HepG2 (cell line): ENCODE data around the gene GTF2A1. TPM values are rescaled to one million over a fixed set of nuclear protein-coding genes. Genes with fewer than 3 reads are reported as not detected.

Source experiments
- CREBL2 ChIP-seq: sonication (generic); formaldehyde crosslinking; IDR thresholded peaks from 2 replicates; pipeline ENCODE4 v1.8.1; 2023; ENCODE audit warnings: missing genetic modification reagents, mild to moderate bottlenecking, borderline replicate concordance
- DBP ChIP-seq: sonication (generic); formaldehyde crosslinking; IDR thresholded peaks from 2 replicates; pipeline ENCODE4 v1.4.0; 2020; ENCODE audit warnings: missing genetic modification reagents; ENCODE audit errors: not compliant biosample characterization
- DDIT3 ChIP-seq: sonication (generic); formaldehyde crosslinking; IDR thresholded peaks from 2 replicates; pipeline ENCODE4 v1.4.0; 2020; ENCODE audit warnings: mild to moderate bottlenecking, missing genetic modification reagents
- FOSL2 ChIP-seq: sonication (generic); formaldehyde crosslinking; IDR thresholded peaks from 2 replicates; pipeline ENCODE4 v1.4.0; 2020; ENCODE audit warnings: missing genetic modification reagents
- GATA4 ChIP-seq: sonication (generic); IDR thresholded peaks from 2 replicates; pipeline ENCODE4 v1.6.1; 2016; ENCODE audit warnings: antibody characterized with exemption, low read depth, borderline replicate concordance
- JDP2 ChIP-seq: sonication (generic); formaldehyde crosslinking; IDR thresholded peaks from 2 replicates; pipeline ENCODE4 v1.8.1; 2022; ENCODE audit warnings: missing genetic modification reagents, borderline replicate concordance
- JUNB ChIP-seq: sonication (generic); formaldehyde crosslinking; IDR thresholded peaks from 2 replicates; pipeline ENCODE4 v1.8.0; 2022; ENCODE audit warnings: missing genetic modification reagents, mild to moderate bottlenecking, borderline replicate concordance
- JUND ChIP-seq: sonication (generic); formaldehyde crosslinking; IDR thresholded peaks from 2 replicates; pipeline ENCODE4 v1.8.0; 2022; ENCODE audit warnings: mild to moderate bottlenecking, missing genetic modification reagents
- MED13 ChIP-seq: sonication (generic); formaldehyde crosslinking; IDR thresholded peaks from 2 replicates; pipeline ENCODE4 v1.5.0; 2020; ENCODE audit warnings: missing genetic modification reagents
- RAD21 ChIP-seq: fragments of 450-650 bp; formaldehyde crosslinking; IDR thresholded peaks from 2 replicates; pipeline ENCODE4 v1.5.0; 2020; ENCODE audit warnings: mild to moderate bottlenecking
- SNAPC4 ChIP-seq: sonication (generic); formaldehyde crosslinking; IDR thresholded peaks from 2 replicates; pipeline ENCODE4 v1.4.0; 2020; ENCODE audit warnings: mild to moderate bottlenecking, missing genetic modification reagents
- SOX6 ChIP-seq, 2 experiments: fragments of 450-650 bp in 1 of 2; sonication (generic) in 1 of 2; formaldehyde crosslinking in 1 of 2; IDR thresholded peaks; 2 replicates each; pipeline versions ENCODE4 v1.4.0 to v1.6.1; 2017 to 2020; ENCODE audit warnings: antibody characterized with exemption in 1 of 2, mild to moderate bottlenecking in 1 of 2, missing genetic modification reagents in 1 of 2
- TOE1 ChIP-seq: sonication (generic); formaldehyde crosslinking; IDR thresholded peaks from 2 replicates; pipeline ENCODE4 v1.4.0; 2020; ENCODE audit warnings: mild to moderate bottlenecking, missing genetic modification reagents
- ZBTB1 ChIP-seq: sonication (generic); formaldehyde crosslinking; IDR thresholded peaks from 2 replicates; pipeline ENCODE4 v1.4.0; 2020; ENCODE audit warnings: missing genetic modification reagents, borderline replicate concordance
- ZBTB25 ChIP-seq: IDR thresholded peaks from 2 replicates; pipeline ENCODE4 v1.6.1; 2018; ENCODE audit warnings: missing genetic modification reagents
- ZFP1 ChIP-seq: IDR thresholded peaks from 2 replicates; pipeline ENCODE4 v1.6.1; 2016
- ZNF101 ChIP-seq: sonication (generic); formaldehyde crosslinking; IDR thresholded peaks from 2 replicates; pipeline ENCODE4 v1.4.0; 2020; ENCODE audit warnings: mild to moderate bottlenecking, low read depth, missing genetic modification reagents, borderline replicate concordance
- ZNF143 ChIP-seq: sonication (generic); formaldehyde crosslinking; IDR thresholded peaks from 2 replicates; pipeline ENCODE4 v1.4.0; 2020; ENCODE audit warnings: missing genetic modification reagents
- ZNF441 ChIP-seq: sonication (generic); formaldehyde crosslinking; IDR thresholded peaks from 2 replicates; pipeline ENCODE4 v1.7.0; 2021; ENCODE audit warnings: missing genetic modification reagents, borderline replicate concordance
- ZNF768 ChIP-seq: sonication (generic); formaldehyde crosslinking; IDR thresholded peaks from 2 replicates; pipeline ENCODE4 v1.4.0; 2020; ENCODE audit warnings: missing genetic modification reagents
- ZNF816 ChIP-seq: sonication (generic); formaldehyde crosslinking; IDR thresholded peaks from 2 replicates; pipeline ENCODE4 v1.8.0; 2022; ENCODE audit warnings: missing genetic modification reagents, mild to moderate bottlenecking, borderline replicate concordance
- ZNF891 ChIP-seq: sonication (generic); formaldehyde crosslinking; IDR thresholded peaks from 2 replicates; pipeline ENCODE4 v1.5.0; 2020; ENCODE audit warnings: mild to moderate bottlenecking, missing genetic modification reagents
- polyA plus RNA-seq, 8 experiments: library from polyadenylated mRNA; depleted of rRNA in 3 of 8; stranded (reverse) in 7 of 8; unstranded in 1 of 8; fragments of >200 nt; fragmentation: Illumina TruSeq in 4 of 8; extraction: Trizol in 4 of 8; gene quantifications; 2 replicates each; pipeline versions ENCODE4 v1.2.1 to v1.2.3, GENCODE V29; 2011 to 2016; ENCODE audit warnings: low read depth in 4 of 8, missing spikeins in 1 of 8, mixed read lengths in 1 of 8; ENCODE audit not compliant: insufficient read depth in 1 of 8
- total RNA-seq, 5 experiments: library from RNA; depleted of rRNA; stranded (reverse); fragments of >200 nt; fragmentation: Illumina TruSeq; extraction: Trizol; gene quantifications; 2 replicates each; pipeline ENCODE4 v1.2.3, GENCODE V29; 2016; ENCODE audit warnings: low read depth in 1 of 5

Gene GTF2A1
- total and polyA plus RNA-seq, 2 of the 13 experiments (the other 11 are each of a cell fraction or from before 2014, with no cell fraction given) = 14.9 to 17.5 TPM

GRCh38 chr14:81170104-81170828 lies 50.5 kb downstream of the GTF2A1 start (continued):
- TF ChIP-seq ZNF441 (CRISPR knock-in tag) = no peak
- no peak for TF ChIP-seq ZFP1
- TF ChIP-seq FOSL2 (CRISPR knock-in tag) = peak; percentile 90
- no peak for TF ChIP-seq TOE1 (CRISPR knock-in tag)
- TF ChIP-seq SNAPC4 (CRISPR knock-in tag) = no peak
- no peak for TF ChIP-seq DDIT3 (CRISPR knock-in tag)
- no peak for TF ChIP-seq ZNF816 (CRISPR knock-in tag)
- TF ChIP-seq ZNF101 (CRISPR knock-in tag) = no peak; the same call in 1 of the 2 replicates
- no peak for TF ChIP-seq DBP
- peak; percentile 65; the same call in 1 of the 2 replicates for TF ChIP-seq ZNF143 (CRISPR knock-in tag)
- TF ChIP-seq ZBTB1 (CRISPR knock-in tag) = no peak
- no peak; the same call in 1 of the 2 replicates for TF ChIP-seq ZBTB25 (CRISPR knock-in tag)
- no peak for TF ChIP-seq MED13
- no peak for TF ChIP-seq JUNB (CRISPR knock-in tag)
- TF ChIP-seq CREBL2 (CRISPR knock-in tag) = no peak
- TF ChIP-seq SOX6 (IDR thresholded peaks at IDR 0.05) = no peak
- TF ChIP-seq SOX6 (CRISPR knock-in tag; IDR thresholded peaks at IDR 0.05) = peak; percentile 43; the same call in 1 of the 2 replicates
- TF ChIP-seq JDP2 (CRISPR knock-in tag) = no peak
- peak; percentile 79 for TF ChIP-seq ZNF891
- no peak for TF ChIP-seq GATA4
- 0 out of 2 replicates have a peak, but pooled peaks have one; percentile 31 for TF ChIP-seq JUND (CRISPR knock-in tag)
- peak; percentile 52; the same call in 1 of the 2 replicates for TF ChIP-seq ZNF768 (CRISPR knock-in tag)
- peak; percentile 69 for TF ChIP-seq RAD21
